Testis (tissue), 3 donors: Measurements from ENCODE around the gene FOXP4. TPM values are rescaled to one million over a fixed set of nuclear protein-coding genes. Genes with fewer than 3 reads are reported as not detected.

Experiments used
- DNase-seq: peaks from one replicate; pipeline ENCODE4 v3.0.0-alpha.2; 2019
- H3K27ac ChIP-seq, 2 donors: fragments of 200-600 bp; sonication (generic); one replicate each; pipeline ENCODE4 v1.5.1; 2019
- H3K27me3 ChIP-seq: fragments of 200-600 bp; sonication (generic); one replicate; pipeline ENCODE4 v1.5.1; 2019
- H3K36me3 ChIP-seq: fragments of 200-600 bp; sonication (generic); one replicate; pipeline ENCODE4 v1.5.1; 2017; ENCODE audit warnings: low read depth; ENCODE audit errors: missing control alignments
- H3K4me1 ChIP-seq: fragments of 200-600 bp; sonication (generic); one replicate; pipeline ENCODE4 v1.5.1; 2019
- H3K4me3 ChIP-seq, 2 donors: fragments of 200-600 bp; sonication (generic); one replicate each; pipeline ENCODE4 v1.5.1; 2017 to 2019
- H3K9me3 ChIP-seq: fragments of 200-600 bp; sonication (generic); one replicate; pipeline ENCODE4 v1.5.1; 2017
- POLR2A ChIP-seq: fragments of 450-650 bp; IDR thresholded peaks from one replicate; pipeline ENCODE4 v1.6.1; 2017; ENCODE audit warnings: antibody characterized with exemption, mild to moderate bottlenecking, moderate library complexity
- WGBS, 2 donors: methylation state at CpG; one replicate each; pipeline ENCODE4 v1.1.5; 2018; 5-methylcytosine and 5-hydroxymethylcytosine counted together
- intact Hi-C: fragments of 100-400 bp; cut with DNase I; formaldehyde crosslinking; loops from one replicate; pipeline ENCODE4 v1.15.1; 2023; ENCODE audit warnings: low total_unique reads
- polyA plus RNA-seq: library from polyadenylated mRNA; stranded (reverse); fragments of 350-450 nt; fragmentation: Illumina TruSeq; extraction: RNeasy Lipid Tissue Mini Kit (QIAGEN cat#74804); gene quantifications from one replicate; pipeline ENCODE4 v1.2.3, GENCODE V29; 2014; ENCODE audit warnings: low read depth, low replicate concordance; ENCODE audit not compliant: insufficient read depth
- total RNA-seq, 2 donors: library from RNA; depleted of rRNA; stranded (reverse); fragments of >200 nt; gene quantifications; one replicate each; pipeline ENCODE4 v1.2.3, GENCODE V29; 2016
- TF ChIP-seq, protein P1 (sequence below), 3 experiments: fragments of 450-650 bp in 2 of 3; fragments of 200-600 bp in 1 of 3; sonication (generic) in 1 of 3; IDR thresholded peaks; one replicate each; pipeline ENCODE4 v1.5.1; 2016 to 2019; ENCODE audit warnings: antibody characterized with exemption in 3 of 3, mild to moderate bottlenecking in 2 of 3, moderate library complexity in 1 of 3

Gene FOXP4
- total and polyA plus RNA-seq, 3 donors from 2014 or later, result 38.0 to 50.2 (median 39.7) TPM

GRCh38 chr6:41552723-41553122, 6.5 kb downstream of the FOXP4 start:
- no peaks in the 10 kb centered on the region for H3K9me3 ChIP-seq
- H3K27me3 ChIP-seq, result no peaks in the 10 kb centered on the region
- peaks cover 10% of the 10 kb centered on the region for H3K4me1 ChIP-seq
- no peak overlapping the region for H3K27ac ChIP-seq
- TF ChIP-seq, protein P1, sequence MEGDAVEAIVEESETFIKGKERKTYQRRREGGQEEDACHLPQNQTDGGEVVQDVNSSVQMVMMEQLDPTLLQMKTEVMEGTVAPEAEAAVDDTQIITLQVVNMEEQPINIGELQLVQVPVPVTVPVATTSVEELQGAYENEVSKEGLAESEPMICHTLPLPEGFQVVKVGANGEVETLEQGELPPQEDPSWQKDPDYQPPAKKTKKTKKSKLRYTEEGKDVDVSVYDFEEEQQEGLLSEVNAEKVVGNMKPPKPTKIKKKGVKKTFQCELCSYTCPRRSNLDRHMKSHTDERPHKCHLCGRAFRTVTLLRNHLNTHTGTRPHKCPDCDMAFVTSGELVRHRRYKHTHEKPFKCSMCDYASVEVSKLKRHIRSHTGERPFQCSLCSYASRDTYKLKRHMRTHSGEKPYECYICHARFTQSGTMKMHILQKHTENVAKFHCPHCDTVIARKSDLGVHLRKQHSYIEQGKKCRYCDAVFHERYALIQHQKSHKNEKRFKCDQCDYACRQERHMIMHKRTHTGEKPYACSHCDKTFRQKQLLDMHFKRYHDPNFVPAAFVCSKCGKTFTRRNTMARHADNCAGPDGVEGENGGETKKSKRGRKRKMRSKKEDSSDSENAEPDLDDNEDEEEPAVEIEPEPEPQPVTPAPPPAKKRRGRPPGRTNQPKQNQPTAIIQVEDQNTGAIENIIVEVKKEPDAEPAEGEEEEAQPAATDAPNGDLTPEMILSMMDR (IDR thresholded peaks at IDR 0.05), result no peak
- no peak for TF ChIP-seq POLR2A
- intact Hi-C loops, result no loop called here
- H3K36me3 ChIP-seq, result no peaks in the 10 kb centered on the region
- DNase-seq, result no peak
- no peak overlapping the region for H3K4me3 ChIP-seq
- WGBS, 2 donors, result 81 to 88% methylated on average over 10 of the region's 10 CpGs

GRCh38 chr6:41553405-41553999, 7.3 kb downstream of the FOXP4 start:
- no peak overlapping the region for H3K4me3 ChIP-seq
- no peak overlapping the region for H3K27ac ChIP-seq
- WGBS, 2 donors, result 33 to 55% methylated on average over 1 of the region's 1 CpG
- H3K9me3 ChIP-seq, result no peaks in the 10 kb centered on the region
- H3K36me3 ChIP-seq, result no peaks in the 10 kb centered on the region
- DNase-seq, result no peak
- no peaks in the 10 kb centered on the region for H3K27me3 ChIP-seq
- TF ChIP-seq, protein P1 (IDR thresholded peaks at IDR 0.05), result no peak
- TF ChIP-seq POLR2A, result no peak
- intact Hi-C loops, result no loop called here
- peaks cover 2% of the 10 kb centered on the region for H3K4me1 ChIP-seq

GRCh38 chr6:41555326-41556300, 9.4 kb downstream of the FOXP4 start:
- no peaks in the 10 kb centered on the region for H3K27me3 ChIP-seq
- 91 to 95% methylated on average over 15 of the region's 15 CpGs for WGBS, 2 donors
- intact Hi-C loops, result no loop called here
- H3K4me1 ChIP-seq, result no peaks in the 10 kb centered on the region
- H3K9me3 ChIP-seq, result no peaks in the 10 kb centered on the region
- DNase-seq, result no peak
- no peak overlapping the region for H3K4me3 ChIP-seq
- no peaks in the 10 kb centered on the region for H3K36me3 ChIP-seq
- H3K27ac ChIP-seq, result no peak overlapping the region
- TF ChIP-seq, protein P1 (IDR thresholded peaks at IDR 0.05), result no peak
- TF ChIP-seq POLR2A, result no peak

GRCh38 chr6:41557335-41557734, 11.2 kb downstream of the FOXP4 start:
- Histone ChIP-seq H3K4me3 (no peak overlapping the region), H3K36me3 (no peaks in the 10 kb centered on the region), H3K27me3 (no peaks in the 10 kb centered on the region), H3K4me1 (no peaks in the 10 kb centered on the region), H3K27ac (no peak overlapping the region), H3K9me3 (no peaks in the 10 kb centered on the region)
- intact Hi-C loops, result no loop called here
- WGBS, 2 donors, result 90 to 98% methylated on average over 2 of the region's 2 CpGs
- TF ChIP-seq, protein P1 (IDR thresholded peaks at IDR 0.05), result no peak
- no peak for TF ChIP-seq POLR2A
- no peak for DNase-seq
